H9 (cell line): Measurements from ENCODE around the gene CACHD1. TPM values are rescaled to one million over a fixed set of nuclear protein-coding genes. Genes with fewer than 3 reads are reported as not detected.

ENCODE experiments used
- DNase-seq: peaks from one replicate; pipeline ENCODE4 v3.0.0-alpha.2; 2017
- H2AFZ ChIP-seq: one replicate; pipeline ENCODE4 v1.6.1; 2013; ENCODE audit warnings: mild to moderate bottlenecking, low read length, control low read depth, moderate library complexity
- H2AK5ac ChIP-seq: 2 replicates; pipeline ENCODE4 v1.6.1; 2013; ENCODE audit warnings: low read length, control low read depth, mixed read lengths; ENCODE audit not compliant: insufficient read length
- H2BK120ac ChIP-seq: one replicate; pipeline ENCODE4 v1.6.1; 2013; ENCODE audit warnings: low read depth, mild to moderate bottlenecking, low read length, control low read depth, inconsistent platforms; ENCODE audit not compliant: poor library complexity, severe bottlenecking
- H2BK12ac ChIP-seq: 2 replicates; pipeline ENCODE4 v1.6.1; 2013; ENCODE audit warnings: low read length, control low read depth, mixed read lengths, low read depth; ENCODE audit not compliant: insufficient read length
- H2BK15ac ChIP-seq: 2 replicates; pipeline ENCODE4 v1.6.1; 2013; ENCODE audit warnings: low read depth, low read length, control low read depth
- H2BK20ac ChIP-seq: one replicate; pipeline ENCODE4 v1.6.1; 2013; ENCODE audit warnings: low read depth, mild to moderate bottlenecking, low read length, control low read depth, inconsistent platforms; ENCODE audit not compliant: poor library complexity, severe bottlenecking
- H2BK5ac ChIP-seq: 2 replicates; pipeline ENCODE4 v1.6.1; 2013; ENCODE audit warnings: low read length, control low read depth, mixed read lengths; ENCODE audit not compliant: insufficient read length
- H3K14ac ChIP-seq: 2 replicates; pipeline ENCODE4 v1.6.1; 2013; ENCODE audit warnings: low read length, control low read depth; ENCODE audit not compliant: insufficient read depth
- H3K18ac ChIP-seq: 2 replicates; pipeline ENCODE4 v1.6.1; 2013; ENCODE audit warnings: low read depth, mild to moderate bottlenecking, mixed read lengths, low read length, control low read depth; ENCODE audit not compliant: insufficient read length
- H3K23ac ChIP-seq: 2 replicates; pipeline ENCODE4 v1.6.1; 2013; ENCODE audit warnings: low read length, control low read depth, mixed read lengths, low read depth; ENCODE audit not compliant: insufficient read length
- H3K23me2 ChIP-seq: 2 replicates; pipeline ENCODE4 v1.6.1; 2013; ENCODE audit warnings: low read depth, mild to moderate bottlenecking, mixed read lengths, low read length, control low read depth; ENCODE audit not compliant: insufficient read length, poor library complexity, severe bottlenecking
- H3K27ac ChIP-seq: 2 replicates; pipeline ENCODE4 v1.5.1; 2013; ENCODE audit warnings: low read length, control low read depth, mixed read lengths, low read depth; ENCODE audit not compliant: insufficient read length
- H3K27me3 ChIP-seq: 2 replicates; pipeline ENCODE4 v1.6.1; 2013; ENCODE audit warnings: low read length, control low read depth, inconsistent platforms; ENCODE audit not compliant: insufficient read depth
- H3K4ac ChIP-seq: 2 replicates; pipeline ENCODE4 v1.6.1; 2013; ENCODE audit warnings: low read depth, mild to moderate bottlenecking, control low read depth, inconsistent platforms, low read length, moderate library complexity
- H3K4me1 ChIP-seq: 2 replicates; pipeline ENCODE4 v1.6.1; 2013; ENCODE audit warnings: low read length, control low read depth, inconsistent platforms; ENCODE audit not compliant: insufficient read depth
- H3K4me2 ChIP-seq: 2 replicates; pipeline ENCODE4 v1.6.1; 2013; ENCODE audit warnings: low read length, control low read depth, mixed read lengths; ENCODE audit not compliant: insufficient read length, insufficient read depth
- H3K56ac ChIP-seq: 2 replicates; pipeline ENCODE4 v1.6.1; 2013; ENCODE audit warnings: low read depth, mild to moderate bottlenecking, mixed read lengths, low read length, control low read depth; ENCODE audit not compliant: insufficient read length
- H3K79me1 ChIP-seq: 2 replicates; pipeline ENCODE4 v1.6.1; 2013; ENCODE audit warnings: low read depth, mild to moderate bottlenecking, moderate library complexity, low read length, control low read depth, inconsistent platforms; ENCODE audit not compliant: insufficient read depth, poor library complexity, severe bottlenecking
- H3K79me2 ChIP-seq: 2 replicates; pipeline ENCODE4 v1.6.1; 2013; ENCODE audit warnings: low read length, control low read depth, inconsistent platforms; ENCODE audit not compliant: insufficient read depth
- H3K9ac ChIP-seq: 2 replicates; pipeline ENCODE4 v1.6.1; 2013; ENCODE audit warnings: low read length, control low read depth, mixed read lengths; ENCODE audit not compliant: insufficient read length; ENCODE audit errors: extremely low read depth
- H3K9me3 ChIP-seq: one replicate; pipeline ENCODE4 v1.6.1; 2013; ENCODE audit warnings: low read depth, low read length, inconsistent platforms; ENCODE audit not compliant: control insufficient read depth
- H3T11ph ChIP-seq: one replicate; pipeline ENCODE4 v1.6.1; 2013; ENCODE audit warnings: mild to moderate bottlenecking, low read length, control low read depth, inconsistent platforms
- H4K20me1 ChIP-seq: one replicate; pipeline ENCODE4 v1.6.1; 2013; ENCODE audit not compliant: control insufficient read depth, insufficient read length, insufficient read depth
- H4K5ac ChIP-seq: 2 replicates; pipeline ENCODE4 v1.6.1; 2013; ENCODE audit warnings: low read depth, mild to moderate bottlenecking, mixed read lengths, low read length, control low read depth; ENCODE audit not compliant: insufficient read length
- H4K8ac ChIP-seq: replicated peaks from 2 replicates; pipeline ENCODE4 v1.6.1; 2013; ENCODE audit warnings: low read length, control low read depth, mixed read lengths, low read depth; ENCODE audit not compliant: insufficient read length
- H4K91ac ChIP-seq: 2 replicates; pipeline ENCODE4 v1.6.1; 2013; ENCODE audit warnings: low read depth, mild to moderate bottlenecking, moderate library complexity, mixed read lengths, low read length, control low read depth; ENCODE audit not compliant: insufficient read length
- H3K27ac Mint-ChIP-seq, 3 experiments: 2 replicates in 2 of 3; 3 replicates in 1 of 3; pipeline ENCODE4 v1.8.0; 2020 to 2021; ENCODE audit warnings: mixed read lengths in 3 of 3, mild to moderate bottlenecking in 1 of 3, moderate library complexity in 1 of 3
- H3K27me3 Mint-ChIP-seq: 2 replicates; pipeline ENCODE4 v1.8.0; 2021; ENCODE audit warnings: low read depth, mild to moderate bottlenecking, moderate library complexity, mixed read lengths
- H3K36me3 Mint-ChIP-seq, 3 experiments: 2 replicates in 2 of 3; 3 replicates in 1 of 3; pipeline ENCODE4 v1.8.0; 2020 to 2021; ENCODE audit warnings: low read depth in 3 of 3, mixed read lengths in 3 of 3; ENCODE audit not compliant: insufficient read depth in 1 of 3
- H3K4me1 Mint-ChIP-seq, 2 experiments: 2 replicates each; pipeline ENCODE4 v1.8.0; 2020; ENCODE audit warnings: mixed read lengths in 2 of 2
- H3K4me3 Mint-ChIP-seq, 2 experiments: 2 replicates in 1 of 2; 3 replicates in 1 of 2; pipeline ENCODE4 v1.8.0; 2020 to 2021; ENCODE audit warnings: mild to moderate bottlenecking in 2 of 2, mixed read lengths in 2 of 2, moderate library complexity in 1 of 2
- H3K9me3 Mint-ChIP-seq, 2 experiments: 2 replicates in 1 of 2; 3 replicates in 1 of 2; pipeline ENCODE4 v1.8.0; 2020; ENCODE audit warnings: mild to moderate bottlenecking in 2 of 2, mixed read lengths in 2 of 2, moderate library complexity in 1 of 2
- CTCF ChIP-seq: fragments of 200-600 bp; sonication (generic); conservative IDR thresholded peaks from 3 replicates; pipeline ENCODE4 v1.8.0; 2021; ENCODE audit warnings: antibody characterized with exemption, mild to moderate bottlenecking
- WGBS: extraction: QIAGEN DNeasy Blood & Tissue Kit; methylation state at CpG from one replicate; pipeline ENCODE4 v1.1.7; 2013; ENCODE audit warnings: missing lambda C conversion rate, low lambda C conversion rate, mixed read lengths; ENCODE audit not compliant: insufficient read length; ENCODE audit errors: extremely low coverage; 5-methylcytosine and 5-hydroxymethylcytosine counted together
- total RNA-seq: library from RNA; stranded (reverse); gene quantifications from 2 replicates; pipeline ENCODE4 v1.2.1, GENCODE V29; 2021

The CACHD1 gene
- total RNA-seq, 1 experiment from 2014 or later = 94.2 TPM

- Histone ChIP-seq H3K79me2 (no peaks in the 10 kb centered on the region), H3K4ac (no peak overlapping the region), H3K23me2 (no peaks in the 10 kb centered on the region), H3K4me2 (no peak overlapping the region), H3K56ac (no peak overlapping the region), H4K8ac (no peak overlapping the region), H3K14ac (no peak overlapping the region), H3K79me1 (peaks cover 2% of the 10 kb centered on the region), H3K27me3 (no peaks in the 10 kb centered on the region), H2BK20ac (no peak overlapping the region), H3K18ac (no peak overlapping the region), H2AFZ (no peak overlapping the region), H2AK5ac (no peak overlapping the region), H2BK5ac (no peak overlapping the region), H4K20me1 (no peaks in the 10 kb centered on the region), H3K4me1 (no peaks in the 10 kb centered on the region), H3K27ac (no peak overlapping the region), H3K9me3 (no peaks in the 10 kb centered on the region), H4K5ac (no peak overlapping the region), H3K9ac (no peak overlapping the region), H2BK120ac (no peak overlapping the region), H3K23ac (no peak overlapping the region), H2BK12ac (no peak overlapping the region), H4K91ac (no peak overlapping the region), H2BK15ac (no peak overlapping the region), H3T11ph (no peak overlapping the region)
- Mint-ChIP-seq H3K27ac (no peak overlapping the region), H3K4me3 (no peak overlapping the region), H3K36me3 (peaks cover 20 to 47% (median 38%) of the 10 kb centered on the region in 3 experiments), H3K27me3 (no peaks in the 10 kb centered on the region), H3K4me1 (no peaks in the 10 kb centered on the region), H3K9me3 (peaks cover 19 to 24% of the 10 kb centered on the region in 2 experiments)
- no CpG with 5 or more reads among the region's 1 CpG for WGBS
- no peak for DNase-seq
- TF ChIP-seq CTCF = no peak
Observed at GRCh38 chr1:64608005-64608650, 138.2 kb downstream of the CACHD1 start.
